Mesodermal cell (in vitro differentiated cells): ENCODE measurements around the gene C18orf32.
"Not testable (repeated sequence)": the region's sequence is repeated elsewhere in the genome, so short reads cannot be mapped to it uniquely, and the experiment has no call there.

Source experiments
- H3K27ac ChIP-seq: 2 replicates; pipeline ENCODE4 v1.7.0; 2013; ENCODE audit warnings: mild to moderate bottlenecking, low read depth, low read length, moderate library complexity; ENCODE audit not compliant: severe bottlenecking
- H3K36me3 ChIP-seq: 2 replicates; pipeline ENCODE4 v1.7.1; 2013; ENCODE audit warnings: mild to moderate bottlenecking, low read length, moderate library complexity; ENCODE audit not compliant: control insufficient read depth, insufficient read depth
- H3K4me1 ChIP-seq: one replicate; pipeline ENCODE4 v1.7.1; 2013; ENCODE audit warnings: mild to moderate bottlenecking, low read length; ENCODE audit not compliant: insufficient read depth, control insufficient read depth, poor library complexity, severe bottlenecking
- H3K4me3 ChIP-seq: 2 replicates; pipeline ENCODE4 v1.7.0; 2013; ENCODE audit warnings: low read length, control low read depth, mild to moderate bottlenecking; ENCODE audit not compliant: insufficient read depth, poor library complexity, severe bottlenecking; ENCODE audit errors: extremely low read depth
- H3K9me3 ChIP-seq: 2 replicates; pipeline ENCODE4 v1.7.1; 2013; ENCODE audit warnings: mild to moderate bottlenecking, low read length, moderate library complexity; ENCODE audit not compliant: control insufficient read depth
- WGBS, 2 experiments: methylation state at CpG; one replicate each; pipeline ENCODE4 v1.1.5; 2013; ENCODE audit warnings: missing lambda C conversion rate in 2 of 2; ENCODE audit not compliant: insufficient coverage in 2 of 2; 5-methylcytosine and 5-hydroxymethylcytosine counted together

Gene C18orf32

GRCh38 chr18:49520661-49521145 is 33.7 kb upstream of the C18orf32 start:
- Histone ChIP-seq H3K36me3 (no peaks in the 10 kb centered on the region), H3K27ac (no peak overlapping the region), H3K4me3 (no peak overlapping the region)

GRCh38 chr18:49519101-49519971 is 32.3 kb upstream of the C18orf32 start:
- H3K27ac ChIP-seq: peak overlapping the region; percentile 49

More at GRCh38 chr18:49520661-49521145, 33.7 kb upstream of the C18orf32 start:
- 74 to 94% methylated on average over 2 of the region's 2 CpGs for WGBS, 2 experiments
- Histone ChIP-seq H3K9me3 (no peaks in the 10 kb centered on the region), H3K4me1 (peaks cover 3% of the 10 kb centered on the region)

GRCh38 chr18:49517483-49517882 is 30.4 kb upstream of the C18orf32 start:
- Histone ChIP-seq H3K4me3 (no peak overlapping the region), H3K36me3 (no peaks in the 10 kb centered on the region), H3K9me3 (no peaks in the 10 kb centered on the region), H3K4me1 (peaks cover 3% of the 10 kb centered on the region), H3K27ac (no peak overlapping the region)
- 92 to 100% methylated on average over 1 of the region's 2 CpGs for WGBS, 2 experiments

More at GRCh38 chr18:49519101-49519971, 32.3 kb upstream of the C18orf32 start:
- Histone ChIP-seq H3K9me3 (no peaks in the 10 kb centered on the region), H3K4me1 (peaks cover 3% of the 10 kb centered on the region), H3K4me3 (no peak overlapping the region), H3K36me3 (no peaks in the 10 kb centered on the region)
- WGBS, 2 experiments: 81 to 85% methylated on average over 3 to 7 of the region's 10 CpGs

DNA sequence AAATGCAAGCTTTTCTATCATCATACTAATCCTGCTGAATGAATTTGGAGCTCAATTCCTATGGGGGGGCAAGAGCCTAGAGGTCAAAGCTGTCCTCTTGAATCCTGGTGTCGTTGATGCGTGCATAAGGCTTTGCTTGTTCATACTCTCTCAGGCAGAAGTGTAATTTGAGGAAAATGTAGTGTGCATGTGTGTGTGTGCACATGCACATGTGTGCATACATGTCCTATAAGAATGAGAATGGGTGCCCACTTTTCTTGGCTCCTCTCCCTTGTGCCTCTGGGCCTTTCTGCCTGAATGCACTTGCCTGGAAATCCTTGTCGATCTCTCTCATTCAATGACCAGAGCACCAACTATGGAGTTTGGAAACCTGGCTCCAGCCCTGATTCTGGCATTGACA is 28.5 kb upstream of the C18orf32 start:
- 92 to 94% methylated on average over 2 to 3 of the region's 3 CpGs for WGBS, 2 experiments
- no peak overlapping the region for H3K27ac ChIP-seq
- no peaks in the 10 kb centered on the region for H3K9me3 ChIP-seq
- peaks cover 3% of the 10 kb centered on the region for H3K4me1 ChIP-seq
- H3K4me3 ChIP-seq: no peak overlapping the region
- no peaks in the 10 kb centered on the region for H3K36me3 ChIP-seq

- H3K9me3 ChIP-seq, H3K27ac ChIP-seq, H3K4me1 ChIP-seq, H3K36me3 ChIP-seq, H3K4me3 ChIP-seq: not testable (repeated sequence)
- WGBS, 2 experiments: 93 to 100% methylated on average over 3 of the region's 5 CpGs
These were observed 28.0 kb upstream of the C18orf32 start for GRCh38 chr18:49515003-49515402.

DNA sequence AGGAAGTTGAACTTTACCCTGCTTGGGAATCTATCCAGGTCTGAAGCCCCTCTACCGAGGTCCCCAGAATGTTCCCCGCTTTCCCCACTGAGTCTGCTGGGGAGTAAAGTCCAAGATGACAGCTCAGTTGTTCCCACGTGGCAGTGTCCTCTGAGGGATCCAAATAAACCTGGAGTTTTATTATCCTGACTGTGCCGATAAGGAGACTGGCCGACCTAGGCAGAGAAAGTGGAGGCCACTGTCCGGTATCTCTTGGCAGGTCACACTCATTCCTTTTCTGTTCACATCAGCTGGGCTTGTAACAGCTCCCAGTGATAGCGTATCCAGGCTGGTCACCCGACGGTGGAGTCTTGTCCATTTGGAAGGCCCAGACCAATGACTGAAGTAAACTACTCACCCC is 27.5 kb upstream of the C18orf32 start:
- Histone ChIP-seq H3K36me3 (no peaks in the 10 kb centered on the region), H3K4me1 (peaks cover 3% of the 10 kb centered on the region), H3K9me3 (no peaks in the 10 kb centered on the region), H3K4me3 (no peak overlapping the region), H3K27ac (no peak overlapping the region)
- WGBS, 2 experiments: 93 to 95% methylated on average over 6 of the region's 9 CpGs

DNA sequence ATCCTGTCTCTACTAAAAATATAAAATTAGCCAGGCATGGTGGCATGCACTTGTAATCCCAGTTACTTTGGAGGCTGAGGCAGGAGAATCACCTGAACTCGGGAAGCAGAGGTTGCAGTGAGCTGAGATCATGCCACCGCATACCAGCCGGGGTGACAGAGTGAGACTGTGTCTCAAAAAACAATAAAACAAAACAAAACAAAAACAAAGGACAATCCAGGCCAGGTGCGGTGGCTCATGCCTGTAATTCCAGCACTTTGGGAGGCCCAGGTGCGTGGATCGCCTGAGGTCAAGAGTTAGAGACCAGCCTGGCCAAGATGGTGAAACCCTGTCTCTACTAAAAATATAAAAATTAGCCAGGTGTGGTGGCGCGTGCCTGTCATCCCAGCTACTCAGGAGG is 25.8 kb upstream of the C18orf32 start:
- not testable (repeated sequence) for H3K27ac ChIP-seq, H3K9me3 ChIP-seq, H3K4me1 ChIP-seq, H3K4me3 ChIP-seq, H3K36me3 ChIP-seq
- WGBS, 2 experiments: 88 to 97% methylated on average over 4 to 6 of the region's 8 CpGs

GRCh38 chr18:49510393-49511115 is 23.5 kb upstream of the C18orf32 start:
- WGBS, 2 experiments: 42 to 43% methylated on average over 7 to 8 of the region's 12 CpGs
- H3K9me3 ChIP-seq: no peaks in the 10 kb centered on the region

GRCh38 chr18:49506438-49506837 is 19.4 kb upstream of the C18orf32 start:
- not testable (repeated sequence) for H3K36me3 ChIP-seq, H3K4me3 ChIP-seq, H3K9me3 ChIP-seq, H3K4me1 ChIP-seq, H3K27ac ChIP-seq
- WGBS, 2 experiments: 82 to 95% methylated on average over 2 of the region's 5 CpGs

More at GRCh38 chr18:49510393-49511115, 23.5 kb upstream of the C18orf32 start:
- no peak overlapping the region for H3K27ac ChIP-seq
- H3K4me3 ChIP-seq: no peak overlapping the region
- H3K36me3 ChIP-seq: no peaks in the 10 kb centered on the region
- H3K4me1 ChIP-seq: no peaks in the 10 kb centered on the region

- H3K36me3 ChIP-seq: no peaks in the 10 kb centered on the region
- no peaks in the 10 kb centered on the region for H3K9me3 ChIP-seq
- 47 to 50% methylated on average over 1 of the region's 1 CpG for WGBS, 2 experiments
- no peak overlapping the region for H3K4me3 ChIP-seq
- no peak overlapping the region for H3K27ac ChIP-seq
- no peaks in the 10 kb centered on the region for H3K4me1 ChIP-seq
These were observed 16.9 kb upstream of the C18orf32 start for GRCh38 chr18:49503931-49504330.
